A549 (cell line): ENCODE measurements around the gene SGPL1. TPM values are rescaled to one million over a fixed set of nuclear protein-coding genes. Genes with fewer than 3 reads are reported as not detected.

Experiments
- ATAC-seq, 2 experiments: fragments of 200-7000 bp in 1 of 2; fragments of >200 bp in 1 of 2; cut with Nextera tagmentation in 1 of 2; cut with Tn5 transposase in 1 of 2; 3 replicates each; pipeline versions ENCODE4 v1.8.0 to v1.9.1; 2018 to 2020; ENCODE audit warnings: mild to moderate bottlenecking in 1 of 2, moderate library complexity in 1 of 2
- CTCF ChIA-PET: fragments of 300-600 bp; sonication (Branson Sonifier 250); formaldehyde crosslinking; extraction: SDS; loops from one replicate; lab custom pipeline; 2021; ENCODE audit warnings: antibody characterized with exemption, inconsistent platforms; lab: Yijun Ruan, JAX
- POLR2A ChIA-PET: fragments of 350-600 bp; formaldehyde crosslinking; extraction: SDS; loops from one replicate; lab custom pipeline; 2021; ENCODE audit warnings: antibody characterized with exemption, inconsistent platforms; lab: Yijun Ruan, JAX
- DNase-seq, 2 experiments: peaks; one replicate each; pipeline versions ENCODE4 v3.0.0 to v3.0.0-alpha.2; 2011 to 2016; ENCODE audit warnings: low read depth in 1 of 2, low spot score in 1 of 2
- FAIRE-seq: peaks from 2 replicates; lab custom pipeline; 2011; peaks lifted over from hg19 to GRCh38; lab: Jason Lieb, UNC
- H3K27ac ChIP-seq, 2 experiments: fragments of >200 bp; sonication (Bioruptor Twin); formaldehyde crosslinking; 3 replicates each; pipeline ENCODE4 v1.5.1; 2016 to 2017
- H3K4me1 ChIP-seq: fragments of >200 bp; sonication (Bioruptor Twin); formaldehyde crosslinking; 3 replicates; pipeline ENCODE4 v1.6.1; 2016
- H3K4me2 ChIP-seq: fragments of >200 bp; sonication (Bioruptor Twin); formaldehyde crosslinking; 3 replicates; pipeline ENCODE4 v1.6.1; 2016
- H3K4me3 ChIP-seq: fragments of >200 bp; sonication (Bioruptor Twin); formaldehyde crosslinking; 3 replicates; pipeline ENCODE4 v1.5.1; 2016
- H3K9me3 ChIP-seq: fragments of >200 bp; sonication (Bioruptor Twin); formaldehyde crosslinking; 3 replicates; pipeline ENCODE4 v1.6.1; 2016
- ATOH8 ChIP-seq: fragments of 250-450 bp; sonication (Bioruptor Pico); IDR thresholded peaks from 2 replicates; pipeline ENCODE4 v1.5.0; 2020; ENCODE audit warnings: low read depth, mild to moderate bottlenecking, moderate library complexity
- CBX2 ChIP-seq: fragments of 200-600 bp; sonication (generic); IDR thresholded peaks from 2 replicates; pipeline ENCODE4 v1.6.1; 2016; ENCODE audit warnings: low read depth, mild to moderate bottlenecking, borderline replicate concordance
- CTCF ChIP-seq: fragments of >200 bp; sonication (Bioruptor Twin); formaldehyde crosslinking; IDR thresholded peaks from 3 replicates; pipeline ENCODE4 v1.5.1; 2016
- EHF ChIP-seq: fragments of 250-450 bp; sonication (Bioruptor Pico); IDR thresholded peaks from 2 replicates; pipeline ENCODE4 v1.5.0; 2020; ENCODE audit warnings: mild to moderate bottlenecking
- HES2 ChIP-seq: fragments of >200 bp; sonication (Bioruptor Twin); formaldehyde crosslinking; IDR thresholded peaks from 2 replicates; pipeline ENCODE4 v1.6.1; 2016
- MAFK ChIP-seq: fragments of 450-650 bp; IDR thresholded peaks from 2 replicates; pipeline ENCODE4 v1.6.1; 2014; ENCODE audit not compliant: partially characterized antibody
- MYC ChIP-seq: IDR thresholded peaks from 2 replicates; pipeline ENCODE4 v1.6.1; 2012; ENCODE audit warnings: mild to moderate bottlenecking, inconsistent platforms, low read length, improper control_type of control experiment, borderline replicate concordance
- NPAS2 ChIP-seq: fragments of 250-450 bp; sonication (Bioruptor Pico); IDR thresholded peaks from 2 replicates; pipeline ENCODE4 v1.8.0; 2022; ENCODE audit warnings: mild to moderate bottlenecking, moderate library complexity, borderline replicate concordance
- RAD21 ChIP-seq, 2 experiments: fragments of >200 bp in 1 of 2; sonication (Bioruptor Twin) in 1 of 2; formaldehyde crosslinking in 1 of 2; IDR thresholded peaks in 1 of 2; conservative IDR thresholded peaks in 1 of 2; 2 replicates in 1 of 2; 3 replicates in 1 of 2; pipeline ENCODE4 v1.6.1; 2012 to 2018; ENCODE audit warnings: inconsistent platforms in 1 of 2
- REST ChIP-seq: fragments of 200-600 bp; sonication (generic); IDR thresholded peaks from 2 replicates; pipeline ENCODE4 v1.6.1; 2016; ENCODE audit warnings: antibody characterized with exemption, mild to moderate bottlenecking, moderate library complexity
- RNF2 ChIP-seq: fragments of 200-600 bp; sonication (generic); IDR thresholded peaks from 2 replicates; pipeline ENCODE4 v1.6.1; 2016; ENCODE audit warnings: low read depth, mild to moderate bottlenecking, antibody characterized with exemption, moderate library complexity, borderline replicate concordance
- SMC3 ChIP-seq: fragments of >200 bp; sonication (Bioruptor Twin); formaldehyde crosslinking; IDR thresholded peaks from 3 replicates; pipeline ENCODE4 v1.6.1; 2018; ENCODE audit warnings: inconsistent platforms
- SREBF2 ChIP-seq: fragments of 450-650 bp; IDR thresholded peaks from 2 replicates; pipeline ENCODE4 v1.6.1; 2014; ENCODE audit warnings: mild to moderate bottlenecking, moderate library complexity
- ZSCAN20 ChIP-seq: fragments of 250-450 bp; sonication (Bioruptor Pico); IDR thresholded peaks from 2 replicates; pipeline ENCODE4 v1.8.0; 2022; ENCODE audit warnings: mild to moderate bottlenecking, moderate library complexity
- WGBS: methylation state at CpG from one replicate; pipeline ENCODE4 v1.1.6; 2017; ENCODE audit errors: missing lambda C conversion rate; 5-methylcytosine and 5-hydroxymethylcytosine counted together
- polyA plus RNA-seq, 4 experiments: library from polyadenylated mRNA; depleted of rRNA in 3 of 4; stranded (reverse); fragments of >200 nt; fragmentation: RNase III in 1 of 4; extraction: RNeasy Plus Mini Kit Qiagen cat#74134 plus additional on column Dnase treatment in 1 of 4; gene quantifications; 2 replicates in 3 of 4; 3 replicates in 1 of 4; pipeline ENCODE4 v1.2.3, GENCODE V29; 2011 to 2017

SGPL1 gene
- polyA plus RNA-seq, 2 of the 4 experiments (the other 2 are of a cell fraction), result 32.2 to 49.8 TPM

- Histone ChIP-seq H3K4me3 (no peak overlapping the region), H3K9me3 (no peaks in the 10 kb centered on the region), H3K4me1 (no peaks in the 10 kb centered on the region), H3K27ac (no peak overlapping the region), H3K4me2 (no peak overlapping the region)
- FAIRE-seq (no peak), DNase-seq (no peak), ATAC-seq (no peak)
- ChIA-PET POLR2A (no interaction called here), CTCF (interaction anchor here (1.2 to 8.5 kb wide), 18 partner anchors 12 to 371 kb away, joined by 3 to 104 read pairs (median 22); partner anchors contain the start of gene UNC5B)
- TF ChIP-seq MAFK, result no peak
- 59% methylated on average over 7 of the region's 8 CpGs for WGBS
Observed at GRCh38 chr10:70923696-70924095, 107.9 kb downstream of the SGPL1 start.

- DNase-seq, result peak in 1 of 2 experiments; percentile 49
- peak; percentile 76 to 92 for ATAC-seq
- no peaks in the 10 kb centered on the region for H3K9me3 ChIP-seq
- TF ChIP-seq RNF2 (no peak), RAD21 (conservative IDR thresholded peaks at IDR 0.05 in 1 of 2, IDR thresholded peaks at IDR 0.05 in 1 of 2) (peak; percentile 82 to 91), REST (no peak), CBX2 (no peak), ATOH8 (CRISPR knock-in tag) (no peak), EHF (CRISPR knock-in tag) (no peak), CTCF (peak; percentile 90), ZSCAN20 (CRISPR knock-in tag) (no peak), HES2 (no peak), SREBF2 (no peak), NPAS2 (CRISPR knock-in tag) (no peak), MYC (no peak), SMC3 (peak; percentile 80)
- no peaks in the 10 kb centered on the region for H3K4me1 ChIP-seq
- no peak overlapping the region for H3K4me3 ChIP-seq
- 27% methylated on average over 20 of the region's 22 CpGs for WGBS
- no peak for FAIRE-seq
- H3K4me2 ChIP-seq, result peak overlapping the region; percentile 50; the same call in 1 of the 3 replicates
- POLR2A ChIA-PET, result no interaction called here
- CTCF ChIA-PET, result interaction anchor here (0.6 to 8.5 kb wide), 72 partner anchors 9 to 618 kb away, joined by 3 to 104 read pairs (median 4); partner anchors contain the start of gene UNC5B
- no peak overlapping the region for H3K27ac ChIP-seq
Observed at GRCh38 chr10:70925377-70926225, 109.9 kb downstream of the SGPL1 start.
